SK-N-MC (cell line): Measurements from ENCODE around the gene VWA3A.

ENCODE experiments used
- DNase-seq: peaks from one replicate; pipeline ENCODE4 v3.0.0-alpha.2; 2011; ENCODE audit warnings: low read depth, low spot score
- H3K27ac ChIP-seq: fragments of 200-600 bp; sonication (generic); 2 replicates; pipeline ENCODE4 v1.5.1; 2016; ENCODE audit warnings: mixed run types
- H3K36me3 ChIP-seq: fragments of 200-600 bp; sonication (generic); 2 replicates; pipeline ENCODE4 v1.6.1; 2017; ENCODE audit warnings: antibody characterized with exemption, low read length, mixed read lengths; ENCODE audit not compliant: insufficient read depth
- H3K4me3 ChIP-seq: fragments of 200-600 bp; sonication (generic); 2 replicates; pipeline ENCODE4 v1.5.1; 2016
- H3K9ac ChIP-seq: fragments of 200-600 bp; sonication (generic); 2 replicates; pipeline ENCODE4 v1.8.0; 2017; ENCODE audit warnings: mixed run types, mixed read lengths; ENCODE audit not compliant: insufficient read length
- H3K9me3 ChIP-seq: fragments of 200-600 bp; sonication (generic); 2 replicates; pipeline ENCODE4 v1.6.1; 2017; ENCODE audit warnings: low read depth, mild to moderate bottlenecking, antibody characterized with exemption, low read length, moderate library complexity, mixed read lengths
- EZH2 ChIP-seq: fragments of 200-600 bp; sonication (generic); IDR thresholded peaks from one replicate; pipeline ENCODE4 v1.6.1; 2017; ENCODE audit warnings: antibody characterized with exemption
- FOXP2 ChIP-seq: optimal IDR thresholded peaks from 2 replicates; pipeline ENCODE3; 2011; ENCODE audit warnings: mild to moderate bottlenecking, moderate library complexity; ENCODE audit not compliant: insufficient read depth; ENCODE audit errors: extremely low read length, control extremely low read depth
- POLR2AphosphoS5 ChIP-seq: IDR thresholded peaks from 2 replicates; pipeline ENCODE4 v1.6.1; 2012; ENCODE audit warnings: mild to moderate bottlenecking, low read depth, low read length, borderline replicate concordance

The VWA3A gene

GRCh38 chr16:22205577-22206012 is 113.3 kb downstream of the VWA3A start:
- DNase-seq, result no peak
- H3K9ac ChIP-seq, result no peak overlapping the region
- H3K27ac ChIP-seq, result no peak overlapping the region
- TF ChIP-seq POLR2AphosphoS5 (no peak), FOXP2 (no peak), EZH2 (no peak)
- H3K4me3 ChIP-seq, result peak overlapping the region; percentile 97
- H3K9me3 ChIP-seq, result no peaks in the 10 kb centered on the region
- H3K36me3 ChIP-seq, result no peaks in the 10 kb centered on the region; the same call in 1 of the 2 replicates

- Histone ChIP-seq H3K27ac (no peak within 1 kb of the TSS), H3K9me3 (no peaks in the 10 kb centered on the region), H3K4me3 (peak within 1 kb of the TSS; percentile 97), H3K9ac (peak within 1 kb of the TSS; percentile 84), H3K36me3 (no peaks in the 10 kb centered on the region; the same call in 1 of the 2 replicates)
- DNase-seq, result no peak
- TF ChIP-seq FOXP2 (no peak), POLR2AphosphoS5 (peak; percentile 68; the same call in 1 of the 2 replicates)
These were observed 113.9 kb downstream of the VWA3A start, which contains the start of gene EEF2K for GRCh38 chr16:22206013-22206841. Gene EEF2K, plus strand, starts transcription at chr16:22206278. Its CDS starts 19,452 bp downstream, at chr16:22225730.
